GM21390 (cell line): ENCODE measurements around the gene CCNJL.

Experiments
- ATAC-seq: cut with Tn5 transposase; IDR thresholded peaks from one replicate; pipeline ENCODE4 v1.9.1; 2021; ENCODE audit not compliant: unreplicated experiment

Gene CCNJL

GRCh38 chr5:160231783-160232342, 80.5 kb downstream of the CCNJL start:
- no peak for ATAC-seq

- peak; percentile 54 for ATAC-seq
These were observed 81.5 kb downstream of the CCNJL start for GRCh38 chr5:160230686-160231527.

DNA sequence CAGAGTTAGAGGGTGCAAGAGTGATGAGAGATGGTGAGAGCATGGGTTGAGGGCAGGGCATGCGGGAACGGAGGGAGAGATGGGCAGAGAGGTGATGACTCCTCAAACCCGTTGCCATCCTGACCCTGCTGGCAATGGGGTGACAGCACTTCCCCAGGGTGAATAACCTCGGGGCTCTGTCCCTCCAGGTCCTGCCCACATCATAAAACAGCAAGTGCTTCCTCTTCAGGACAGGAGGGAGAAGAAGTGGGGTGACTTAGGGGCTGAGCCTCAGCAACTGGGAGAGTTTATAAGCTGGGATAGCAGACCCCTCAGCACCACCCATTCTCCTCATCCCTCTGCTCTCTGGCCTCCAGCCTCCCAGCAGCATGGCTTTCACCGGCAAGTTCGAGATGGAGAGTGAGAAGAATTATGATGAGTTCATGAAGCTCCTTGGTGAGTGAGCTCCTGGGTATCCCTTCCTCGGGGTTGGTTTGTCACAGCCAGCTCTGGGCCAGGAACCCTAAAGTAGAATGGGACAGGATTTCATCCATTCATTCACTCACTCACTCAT, 83.1 kb downstream of the CCNJL start, which contains the start of gene FABP6:
Gene FABP6, plus strand, starts transcription at position 317 of the 553 bp plus-strand sequence. Its CDS starts 52 bp downstream, at position 369.
- ATAC-seq = no peak

DNA sequence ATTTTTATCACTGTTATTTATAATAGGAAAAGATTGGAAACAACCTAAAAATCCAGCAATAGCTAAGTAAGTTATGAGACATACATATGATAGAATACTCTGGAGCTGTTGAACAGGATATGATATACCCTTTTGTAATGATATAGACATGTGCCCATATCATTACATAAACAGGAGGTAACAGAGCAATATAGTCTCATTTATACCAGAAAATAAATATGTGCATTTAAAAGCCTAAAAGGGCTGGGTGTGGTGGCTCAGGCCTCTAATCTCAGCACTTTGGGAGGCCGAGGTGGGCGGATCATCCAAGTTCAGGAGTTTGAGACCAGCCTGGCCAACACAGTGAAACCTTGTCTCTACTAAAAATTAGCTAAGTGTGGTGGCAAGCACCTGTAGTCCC, 85.4 kb downstream of the CCNJL start:
- no peak for ATAC-seq

DNA sequence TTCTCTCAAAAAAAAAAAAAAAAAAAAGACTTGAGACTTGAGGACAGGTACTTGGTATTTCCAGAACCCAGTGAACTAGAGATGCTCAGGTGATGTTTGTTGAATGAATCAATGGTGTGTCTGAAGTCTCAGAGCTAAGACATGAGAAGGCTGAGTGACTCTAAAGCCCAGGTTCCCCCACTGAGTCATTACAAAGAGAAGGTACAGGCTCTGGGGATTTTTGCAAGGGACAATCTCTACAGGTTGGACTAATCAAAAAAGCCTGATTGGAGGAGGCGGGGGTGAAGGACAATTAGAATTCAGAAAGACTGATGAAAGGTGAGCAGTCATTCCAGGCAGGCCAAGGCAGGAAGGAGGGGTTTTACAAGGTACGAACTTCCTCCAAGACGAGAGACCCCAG, 91.3 kb downstream of the CCNJL start:
- peak; percentile 63 for ATAC-seq

DNA sequence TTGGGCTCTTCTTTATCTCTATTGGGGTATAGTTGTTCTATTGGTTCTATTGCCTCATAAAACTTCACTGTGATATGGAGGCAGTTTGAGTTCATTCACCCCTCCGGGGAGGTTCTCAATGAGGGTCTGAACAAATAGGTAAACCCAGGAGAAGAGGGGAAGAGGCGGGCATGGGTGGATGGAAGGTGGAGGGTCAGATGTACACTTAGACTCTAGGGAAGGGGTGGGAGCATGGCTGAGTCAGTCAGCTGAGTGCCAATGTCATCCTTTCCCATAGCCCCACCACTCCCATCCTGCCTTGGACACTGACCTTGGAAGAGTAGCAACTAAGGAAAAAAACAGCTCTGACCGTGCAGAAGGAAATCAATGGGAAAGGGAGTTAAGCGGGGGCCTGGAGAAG, 93.0 kb downstream of the CCNJL start:
- ATAC-seq = no peak

GRCh38 chr5:160213537-160213936, 98.8 kb downstream of the CCNJL start:
- ATAC-seq = no peak

DNA sequence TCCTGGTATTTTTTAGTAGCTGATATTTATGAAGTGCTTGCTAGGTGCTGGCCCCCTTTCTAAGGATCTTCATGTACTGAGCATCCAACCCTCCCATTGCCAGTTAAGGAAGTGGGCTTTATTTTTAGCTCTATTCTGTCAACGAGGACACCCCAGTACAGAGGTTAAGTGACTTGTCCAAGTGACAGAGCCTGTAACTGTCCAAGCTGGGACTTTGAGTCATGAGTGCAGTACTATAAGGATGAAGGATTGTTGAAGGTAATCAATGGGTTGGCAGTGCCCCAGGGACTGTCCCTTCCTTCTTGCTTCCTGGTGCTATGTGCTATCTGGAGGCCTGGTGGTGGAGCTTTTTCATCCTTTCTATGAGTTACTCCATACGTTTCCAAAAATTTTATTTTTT, 101.0 kb downstream of the CCNJL start:
- no peak for ATAC-seq

DNA sequence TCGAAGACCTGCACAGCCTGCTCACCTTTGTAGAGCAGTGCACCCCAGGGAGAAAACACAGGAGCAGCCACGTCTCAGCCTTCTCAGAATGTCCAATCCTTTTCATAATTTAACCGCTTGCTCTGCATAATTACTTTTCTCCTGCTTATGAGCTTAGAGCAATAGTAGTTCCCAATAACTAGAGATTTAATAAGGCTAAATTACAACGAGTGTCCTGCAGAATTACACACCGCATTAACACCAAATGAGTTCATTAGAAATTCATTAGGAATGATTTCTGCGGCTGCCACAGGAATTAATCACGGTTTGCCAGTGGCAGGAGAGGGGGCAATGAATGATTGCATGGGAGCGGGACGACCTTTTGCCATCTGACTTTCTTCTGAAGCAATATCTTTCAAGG, 101.8 kb downstream of the CCNJL start:
- no peak for ATAC-seq

- no peak for ATAC-seq
These were observed 102.4 kb downstream of the CCNJL start for GRCh38 chr5:160209917-160210316.

DNA sequence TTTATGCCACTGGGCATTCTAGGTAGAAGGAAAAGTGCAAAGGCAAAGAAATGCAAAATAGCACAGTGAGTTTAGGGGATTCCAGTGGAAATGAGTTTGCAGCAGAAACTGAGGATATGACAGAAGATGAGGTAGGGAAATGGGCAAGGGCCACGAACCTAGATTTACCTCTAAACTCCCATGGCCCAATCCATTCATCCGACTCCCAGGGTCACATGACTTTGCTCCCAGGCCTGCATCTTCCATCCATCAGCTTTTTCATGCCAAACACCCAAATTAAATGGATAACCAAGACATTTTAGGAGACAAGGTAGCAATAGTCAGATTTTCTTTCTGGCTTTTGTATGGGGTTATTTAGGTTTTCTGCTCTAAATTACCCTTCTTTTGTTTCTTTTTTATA, 105.3 kb downstream of the CCNJL start:
- ATAC-seq = no peak
